ENCODE measurements around the gene STK38L.

The STK38L gene

DNA sequence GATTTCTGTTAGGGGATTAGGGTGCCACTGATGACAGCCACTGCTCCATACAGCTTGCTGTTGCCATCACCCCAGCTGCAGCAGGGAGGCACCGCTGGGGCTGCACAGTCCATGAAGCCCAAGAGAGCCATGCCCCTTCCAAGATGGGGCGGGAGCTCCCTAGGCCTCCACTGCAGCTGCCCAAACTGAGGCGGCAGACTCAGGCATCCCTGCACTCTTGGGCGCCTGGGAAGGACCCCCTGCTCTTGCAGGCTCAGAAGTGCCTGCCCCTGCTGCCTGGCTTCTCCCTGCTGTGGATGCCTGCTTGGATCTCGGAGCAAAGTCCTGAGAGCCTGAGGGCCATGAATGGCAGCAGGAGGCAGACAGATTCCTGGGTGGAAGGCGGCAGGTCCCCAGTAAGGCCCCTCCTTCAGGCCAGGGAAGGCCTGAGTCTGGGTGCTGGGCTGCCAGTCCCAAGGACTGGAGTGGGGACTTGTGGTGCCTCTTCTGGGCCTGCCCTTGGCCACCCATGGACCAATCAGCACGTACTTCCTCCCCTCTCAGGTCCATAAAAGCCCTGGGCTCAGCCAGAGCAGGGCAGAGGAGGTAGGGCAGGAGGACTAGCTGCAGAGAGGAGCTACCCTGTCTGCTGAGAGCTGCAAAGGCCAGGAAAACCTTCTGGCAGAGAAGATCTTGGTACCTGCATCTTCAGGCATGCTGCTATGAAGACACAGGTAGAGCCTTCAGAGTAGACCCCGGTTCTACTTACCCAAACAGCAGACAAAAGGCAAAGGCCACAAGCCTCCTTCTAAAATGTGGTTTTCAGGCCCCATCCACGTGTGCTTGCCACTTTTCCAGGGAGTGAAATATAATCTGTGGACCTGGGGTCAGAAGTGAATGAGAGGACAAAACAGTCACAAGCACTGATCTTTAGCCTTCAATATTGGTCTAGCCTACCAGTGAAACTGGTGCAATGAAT lies 30.0 kb upstream of the STK38L start:
- CTCF ChIA-PET, result interaction anchor here (0.7 kb wide), 1 partner anchor 133 kb away, joined by 5 read pairs; no protein-coding TSS in a partner anchor
- POLR2A ChIA-PET (ENCODE audit: low non-redundant PET), result no interaction called here
- DNase-seq (ENCODE audit: low spot score), result no peak
- TF ChIP-seq, protein P1, sequence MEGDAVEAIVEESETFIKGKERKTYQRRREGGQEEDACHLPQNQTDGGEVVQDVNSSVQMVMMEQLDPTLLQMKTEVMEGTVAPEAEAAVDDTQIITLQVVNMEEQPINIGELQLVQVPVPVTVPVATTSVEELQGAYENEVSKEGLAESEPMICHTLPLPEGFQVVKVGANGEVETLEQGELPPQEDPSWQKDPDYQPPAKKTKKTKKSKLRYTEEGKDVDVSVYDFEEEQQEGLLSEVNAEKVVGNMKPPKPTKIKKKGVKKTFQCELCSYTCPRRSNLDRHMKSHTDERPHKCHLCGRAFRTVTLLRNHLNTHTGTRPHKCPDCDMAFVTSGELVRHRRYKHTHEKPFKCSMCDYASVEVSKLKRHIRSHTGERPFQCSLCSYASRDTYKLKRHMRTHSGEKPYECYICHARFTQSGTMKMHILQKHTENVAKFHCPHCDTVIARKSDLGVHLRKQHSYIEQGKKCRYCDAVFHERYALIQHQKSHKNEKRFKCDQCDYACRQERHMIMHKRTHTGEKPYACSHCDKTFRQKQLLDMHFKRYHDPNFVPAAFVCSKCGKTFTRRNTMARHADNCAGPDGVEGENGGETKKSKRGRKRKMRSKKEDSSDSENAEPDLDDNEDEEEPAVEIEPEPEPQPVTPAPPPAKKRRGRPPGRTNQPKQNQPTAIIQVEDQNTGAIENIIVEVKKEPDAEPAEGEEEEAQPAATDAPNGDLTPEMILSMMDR (conservative IDR thresholded peaks at IDR 0.05; ENCODE audit: low read depth), result no peak
- H3K27ac ChIP-seq, result no peak overlapping the region

DNA sequence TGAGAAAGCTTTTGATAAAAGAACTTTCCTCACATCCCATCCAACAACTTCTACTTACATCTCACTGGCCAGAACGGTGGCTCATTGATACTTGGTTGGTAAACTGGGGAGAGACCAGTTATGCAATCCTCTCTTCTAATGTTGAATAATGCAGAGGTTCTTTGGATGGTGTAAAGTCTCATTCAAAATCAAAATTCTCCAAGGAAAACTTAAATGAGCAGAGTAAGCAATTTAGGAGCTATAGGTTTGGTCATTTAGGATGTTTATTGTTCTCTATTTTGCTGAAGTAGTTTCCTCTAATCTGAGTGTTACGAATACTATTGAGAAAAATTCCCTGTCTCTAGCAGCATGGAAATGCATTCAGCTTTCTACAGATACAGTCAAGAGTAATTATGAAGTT lies 26.5 kb upstream of the STK38L start:
- POLR2A ChIA-PET (ENCODE audit: low non-redundant PET), result no interaction called here
- TF ChIP-seq, protein P1 (conservative IDR thresholded peaks at IDR 0.05; ENCODE audit: low read depth), result no peak
- no peak for DNase-seq (ENCODE audit: low spot score)
- CTCF ChIA-PET, result no interaction called here
- H3K27ac ChIP-seq, result no peak overlapping the region

DNA sequence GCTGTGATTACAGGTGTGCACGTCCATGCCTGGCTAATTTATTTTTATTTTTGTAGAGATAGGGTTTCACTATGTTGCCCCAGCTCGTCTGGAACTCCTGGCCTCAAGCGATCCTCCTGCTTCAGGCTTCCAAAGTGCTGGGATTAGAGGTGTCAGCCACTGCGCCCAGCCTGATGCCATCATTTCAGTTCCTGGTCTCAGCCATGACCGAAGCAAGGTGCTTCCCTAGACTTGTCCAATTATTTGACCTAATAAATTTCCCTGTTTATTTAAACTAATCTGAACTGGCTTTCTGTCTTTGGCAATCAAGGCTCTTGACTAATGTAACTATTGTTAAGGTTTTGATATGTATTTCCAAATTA lies 24.4 kb upstream of the STK38L start:
- TF ChIP-seq, protein P1 (conservative IDR thresholded peaks at IDR 0.05; ENCODE audit: low read depth), result no peak
- ChIA-PET POLR2A (ENCODE audit: low non-redundant PET) (no interaction called here), CTCF (no interaction called here)
- no peak for DNase-seq (ENCODE audit: low spot score)
- no peak overlapping the region for H3K27ac ChIP-seq

DNA sequence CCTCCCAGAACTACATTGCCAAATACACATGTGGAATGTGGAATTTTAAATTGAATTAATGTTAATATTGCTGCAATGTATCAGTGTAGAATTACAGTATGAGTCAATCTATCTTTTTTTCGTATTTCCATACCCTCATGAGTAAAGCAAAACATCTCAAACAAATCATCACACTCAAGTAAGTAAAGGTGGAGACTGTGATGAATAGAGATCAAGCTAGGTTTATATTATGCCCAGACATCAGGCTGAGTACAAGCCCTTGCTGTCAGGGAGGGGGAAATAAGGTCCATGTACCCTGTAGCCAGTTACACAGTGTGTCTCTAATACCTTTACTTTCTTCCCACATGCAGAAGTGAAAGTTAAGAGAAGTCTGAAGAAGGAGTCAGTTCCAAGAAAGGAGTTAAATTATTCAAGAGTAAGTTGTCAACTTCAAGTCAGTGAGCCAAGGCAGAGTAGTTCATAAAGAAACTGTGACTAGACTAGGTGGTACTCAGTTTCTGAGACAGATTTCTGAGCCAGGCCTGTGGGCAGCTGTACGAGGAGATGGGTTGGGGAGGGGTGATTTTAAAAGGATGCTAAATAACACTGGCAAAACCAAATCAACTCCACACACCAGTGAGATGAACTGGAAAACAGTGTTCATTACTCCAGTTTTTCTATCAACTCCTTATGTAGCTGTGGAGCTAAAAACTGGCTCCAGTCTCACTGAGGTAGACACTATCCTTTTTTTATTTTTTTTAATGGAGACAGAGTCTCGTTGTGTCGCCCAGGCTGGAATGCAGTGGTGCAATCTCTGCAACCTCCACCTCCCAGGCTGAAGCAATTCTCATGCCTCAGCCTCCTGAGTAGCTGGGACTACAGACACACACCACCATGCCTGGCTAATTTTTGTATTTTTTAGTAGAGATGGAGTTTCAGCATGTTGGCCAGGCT lies 23.8 kb upstream of the STK38L start:
- no peak for DNase-seq (ENCODE audit: low spot score)
- ChIA-PET POLR2A (ENCODE audit: low non-redundant PET) (no interaction called here), CTCF (interaction anchor here (1.3 kb wide), 1 partner anchor 51 kb away, joined by 4 read pairs; no protein-coding TSS in a partner anchor)
- H3K27ac ChIP-seq, result no peak overlapping the region
- TF ChIP-seq, protein P1 (conservative IDR thresholded peaks at IDR 0.05; ENCODE audit: low read depth), result no peak

DNA sequence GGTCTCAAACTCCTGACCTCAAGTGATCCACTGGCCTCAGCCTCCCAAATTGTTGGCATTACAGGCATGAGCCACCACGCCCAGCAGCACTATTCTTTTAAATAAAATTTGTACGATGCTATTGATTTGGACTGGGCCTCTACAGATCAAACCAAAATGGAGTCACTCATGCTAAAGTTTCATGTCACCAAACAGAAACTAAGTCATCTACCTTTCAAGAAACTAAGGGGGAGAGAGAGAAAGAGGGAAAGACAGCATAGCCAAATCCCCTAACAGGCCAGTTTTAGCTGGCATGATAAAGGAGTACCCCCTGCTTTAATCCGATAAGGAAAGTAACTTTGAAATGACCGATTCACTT lies 23.1 kb upstream of the STK38L start:
- H3K27ac ChIP-seq, result no peak overlapping the region
- CTCF ChIA-PET, result interaction anchor here (0.6 to 1.3 kb wide), 2 partner anchors 50 to 117 kb away, joined by 3 to 4 read pairs; no protein-coding TSS in a partner anchor
- no peak for DNase-seq (ENCODE audit: low spot score)
- TF ChIP-seq, protein P1 (conservative IDR thresholded peaks at IDR 0.05; ENCODE audit: low read depth), result no peak
- POLR2A ChIA-PET (ENCODE audit: low non-redundant PET), result no interaction called here
